T-helper 17 cell (primary cell): Measurements from ENCODE around the gene GVQW3. TPM values are rescaled to one million over a fixed set of nuclear protein-coding genes. Genes with fewer than 3 reads are reported as not detected.

Experiments
- ATAC-seq: fragments of 150-1000 bp; cut with Tn5 transposase; 2 replicates; pipeline ENCODE4 v1.10.0; 2021; ENCODE audit warnings: mild to moderate bottlenecking, moderate library complexity
- DNase-seq, 3 donors: peaks; one replicate each; pipeline versions ENCODE4 v3.0.0 to v3.0.0-alpha.2; 2020 to 2021
- H3K9me3 ChIP-seq: one replicate; pipeline ENCODE4 v1.7.0; 2013; ENCODE audit warnings: low read length, mild to moderate bottlenecking; ENCODE audit not compliant: control insufficient read depth, poor library complexity, severe bottlenecking
- H3K27ac Mint-ChIP-seq: one replicate; pipeline ENCODE4 v1.8.0; 2022; ENCODE audit warnings: mild to moderate bottlenecking, moderate library complexity, mixed read lengths
- H3K27me3 Mint-ChIP-seq: one replicate; pipeline ENCODE4 v1.8.0; 2022; ENCODE audit warnings: mixed read lengths
- H3K36me3 Mint-ChIP-seq: one replicate; pipeline ENCODE4 v1.8.0; 2022; ENCODE audit warnings: low read depth, mixed read lengths
- H3K4me1 Mint-ChIP-seq: one replicate; pipeline ENCODE4 v1.8.0; 2022; ENCODE audit warnings: mild to moderate bottlenecking, mixed read lengths
- H3K4me3 Mint-ChIP-seq: one replicate; pipeline ENCODE4 v1.8.0; 2022; ENCODE audit warnings: mild to moderate bottlenecking, moderate library complexity, mixed read lengths
- total RNA-seq, 4 donors: library from RNA in 2 of 4; stranded (reverse) in 2 of 4; gene quantifications; one replicate each; pipeline ENCODE4 v1.2.3 and lab custom pipeline; 2022 to 2026

GVQW3 gene
- total RNA-seq (1 to 10 TPM; 1.7 to 2.5 TPM), total RNA-seq (lab: John Stamatoyannopoulos, UW) (9.0 to 11.0 reads per million in 2 donors)

DNA sequence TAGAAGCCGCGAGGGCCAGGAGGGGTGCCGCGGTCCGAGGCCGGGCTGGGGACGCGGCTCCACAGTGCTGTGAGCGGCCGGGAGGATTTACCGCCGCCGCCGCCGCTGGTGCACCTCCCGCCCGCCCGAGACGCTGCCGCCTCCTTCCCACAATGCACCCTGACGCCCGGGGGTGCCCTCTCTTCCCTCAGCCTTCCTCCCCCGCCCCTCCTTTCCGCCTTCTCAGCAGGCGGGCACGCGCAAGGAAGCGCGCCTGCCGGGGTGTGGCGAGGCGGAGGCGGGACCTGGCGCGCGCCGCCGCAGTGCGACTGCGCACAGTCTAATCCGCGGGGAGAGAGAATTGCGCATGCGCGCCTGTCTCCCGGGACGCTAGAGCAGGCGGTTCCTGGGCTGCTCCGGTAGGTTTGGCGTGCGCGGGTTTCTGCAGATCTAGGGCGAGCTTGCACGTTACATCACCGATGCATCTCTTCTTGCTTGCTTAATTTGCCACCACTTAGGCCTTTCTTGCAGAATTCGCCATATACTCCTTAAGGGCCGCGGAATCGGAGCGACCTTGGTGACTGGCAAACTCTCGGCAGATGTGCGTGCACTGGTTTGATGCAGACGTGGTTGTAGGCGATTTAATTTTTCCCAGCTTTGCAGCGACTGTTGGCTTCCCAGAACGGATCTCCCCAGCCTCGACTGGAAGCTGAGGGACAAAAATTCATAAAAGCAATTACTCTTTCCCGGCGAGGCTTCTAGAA is at the start of gene GVQW3, which contains the start of gene THAP12:
Gene GVQW3 (plus strand): TSS at position 347 of the 743 bp plus-strand sequence. CDS start 506 bp downstream, outside the sequence.
Gene THAP12 (minus strand): TSS at position 156 of the 743 bp plus-strand sequence. CDS start 296 bp downstream, outside the sequence.
- peaks cover 51% of the 10 kb centered on the region for H3K4me1 Mint-ChIP-seq
- peak within 1 kb of the TSS; percentile 94 for H3K27ac Mint-ChIP-seq
- ATAC-seq (peak; percentile 90), DNase-seq (peak; percentile 96 to 98 (median 97))
- no peaks in the 10 kb centered on the region for H3K9me3 ChIP-seq
- H3K36me3 Mint-ChIP-seq: peaks cover 6% of the 10 kb centered on the region
- H3K4me3 Mint-ChIP-seq: peak within 1 kb of the TSS; percentile 98
- no peaks in the 10 kb centered on the region for H3K27me3 Mint-ChIP-seq

DNA sequence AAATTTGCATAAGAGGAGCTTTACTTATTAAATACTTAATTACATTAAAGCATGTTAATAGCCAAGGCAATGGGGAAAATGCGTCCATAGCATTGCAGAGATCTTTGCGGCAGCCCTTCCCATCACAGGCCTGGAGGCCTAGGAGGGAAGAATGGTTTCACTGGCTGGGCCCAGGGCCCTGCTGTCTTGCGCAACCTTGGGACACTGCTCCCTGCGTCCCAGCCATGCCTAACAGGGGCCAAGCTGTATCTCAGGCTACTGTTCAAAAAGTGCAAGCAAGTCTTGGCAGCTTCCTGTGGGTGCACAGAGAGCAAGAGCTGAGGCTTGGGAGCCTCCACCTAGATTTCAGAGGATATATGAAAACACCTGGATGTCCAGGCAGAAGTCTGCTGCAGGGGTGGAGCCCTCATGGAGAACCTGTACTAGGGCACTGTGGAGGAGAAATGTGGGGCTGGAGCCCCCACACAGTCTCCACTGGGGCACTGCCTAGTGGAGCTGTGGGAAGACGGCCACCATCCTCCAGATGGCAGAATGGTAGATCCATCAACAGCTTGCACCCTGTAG is 46.2 kb upstream of the GVQW3 start:
- peaks cover 27% of the 10 kb centered on the region for H3K4me1 Mint-ChIP-seq
- DNase-seq (no peak), ATAC-seq (no peak)
- peaks cover 6% of the 10 kb centered on the region for H3K9me3 ChIP-seq
- H3K4me3 Mint-ChIP-seq: peak overlapping the region; percentile 19
- no peaks in the 10 kb centered on the region for H3K36me3 Mint-ChIP-seq
- H3K27me3 Mint-ChIP-seq: no peaks in the 10 kb centered on the region
- no peak overlapping the region for H3K27ac Mint-ChIP-seq

DNA sequence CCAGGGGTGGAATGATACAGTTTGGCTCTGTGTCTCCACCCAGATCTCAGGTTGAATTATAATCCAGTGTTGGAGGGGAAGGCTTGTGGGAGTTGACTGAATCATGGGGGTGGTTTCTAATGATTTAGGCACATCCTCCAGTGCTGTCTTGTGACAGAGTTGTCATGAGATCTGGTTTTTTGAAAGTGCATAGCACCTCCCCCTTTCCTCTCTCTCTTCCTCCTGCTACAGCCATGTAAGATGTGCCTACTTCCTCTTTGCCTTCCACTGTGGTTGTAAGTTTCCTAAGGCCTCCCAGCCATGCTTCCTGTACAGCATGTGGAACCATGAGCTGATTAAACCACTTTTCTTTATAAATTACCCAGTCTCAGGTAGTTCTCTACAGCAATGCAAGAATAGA is 45.3 kb upstream of the GVQW3 start:
- Mint-ChIP-seq H3K27me3 (no peaks in the 10 kb centered on the region), H3K27ac (no peak overlapping the region), H3K4me1 (peaks cover 36% of the 10 kb centered on the region), H3K4me3 (no peak overlapping the region), H3K36me3 (no peaks in the 10 kb centered on the region)
- peaks cover 6% of the 10 kb centered on the region for H3K9me3 ChIP-seq
- DNase-seq: no peak
- ATAC-seq: peak; percentile 30

DNA sequence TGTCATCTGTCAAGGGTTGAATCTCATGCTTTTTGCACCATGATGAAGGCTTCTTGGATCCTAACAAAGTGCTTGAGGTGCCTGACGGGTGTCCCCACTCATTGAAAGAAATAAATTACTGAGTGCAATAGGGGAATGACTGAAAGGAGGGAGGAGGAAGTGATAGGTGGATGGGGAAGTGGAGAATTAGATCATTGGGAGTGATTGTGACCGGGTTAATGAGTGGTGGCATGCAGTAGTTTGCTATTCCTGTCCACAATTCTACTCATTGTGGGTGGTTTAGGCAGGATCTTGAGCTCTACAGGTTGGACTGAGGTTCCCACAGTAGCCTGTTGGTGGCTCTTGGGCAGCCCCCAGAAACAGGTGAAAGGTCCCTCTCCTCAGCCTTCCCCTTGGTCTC is 44.5 kb upstream of the GVQW3 start:
- Mint-ChIP-seq H3K27me3 (no peaks in the 10 kb centered on the region), H3K4me3 (no peak overlapping the region), H3K27ac (no peak overlapping the region), H3K36me3 (no peaks in the 10 kb centered on the region), H3K4me1 (peaks cover 42% of the 10 kb centered on the region)
- peaks cover 6% of the 10 kb centered on the region for H3K9me3 ChIP-seq
- DNase-seq: no peak
- no peak for ATAC-seq

DNA sequence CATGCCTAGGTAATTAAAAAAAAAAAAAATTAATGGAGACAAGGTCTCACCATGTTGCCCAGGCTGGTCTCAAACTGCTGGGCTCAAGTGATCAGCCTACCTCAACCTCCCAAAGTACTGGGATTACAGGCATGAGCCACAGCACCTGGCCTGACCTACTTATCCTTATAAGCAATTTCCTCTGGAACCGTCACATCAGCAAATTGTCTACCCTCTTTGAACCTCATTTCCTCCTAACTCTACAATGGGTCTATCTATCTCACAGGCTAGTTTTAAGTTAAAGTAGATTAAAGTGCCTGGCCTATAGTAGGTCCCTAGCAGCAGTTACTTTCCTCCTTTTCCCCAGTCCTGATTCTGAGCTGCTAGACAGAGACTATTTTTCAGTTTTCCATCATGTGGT is 43.7 kb upstream of the GVQW3 start:
- H3K4me1 Mint-ChIP-seq: peaks cover 45% of the 10 kb centered on the region
- H3K27ac Mint-ChIP-seq: no peak overlapping the region
- no peaks in the 10 kb centered on the region for H3K36me3 Mint-ChIP-seq
- peak; percentile 58 for ATAC-seq
- DNase-seq: no peak
- peaks cover 6% of the 10 kb centered on the region for H3K9me3 ChIP-seq
- peak overlapping the region; percentile 34 for H3K4me3 Mint-ChIP-seq
- no peaks in the 10 kb centered on the region for H3K27me3 Mint-ChIP-seq

- Mint-ChIP-seq H3K36me3 (no peaks in the 10 kb centered on the region), H3K27ac (no peak overlapping the region), H3K27me3 (no peaks in the 10 kb centered on the region), H3K4me1 (peaks cover 45% of the 10 kb centered on the region), H3K4me3 (peak overlapping the region; percentile 34)
- DNase-seq (no peak), ATAC-seq (no peak)
- H3K9me3 ChIP-seq: peaks cover 6% of the 10 kb centered on the region
Measured at GRCh38 chr11:76337923-76338322, 43.2 kb upstream of the GVQW3 start.

GRCh38 chr11:76339221-76339620 is 41.9 kb upstream of the GVQW3 start:
- H3K27ac Mint-ChIP-seq: peak overlapping the region; percentile 85
- H3K4me3 Mint-ChIP-seq: peak overlapping the region; percentile 63
- H3K9me3 ChIP-seq: peaks cover 6% of the 10 kb centered on the region
- DNase-seq (no peak), ATAC-seq (peak; percentile 78)
- H3K4me1 Mint-ChIP-seq: peaks cover 45% of the 10 kb centered on the region
- H3K36me3 Mint-ChIP-seq: no peaks in the 10 kb centered on the region
- no peaks in the 10 kb centered on the region for H3K27me3 Mint-ChIP-seq

DNA sequence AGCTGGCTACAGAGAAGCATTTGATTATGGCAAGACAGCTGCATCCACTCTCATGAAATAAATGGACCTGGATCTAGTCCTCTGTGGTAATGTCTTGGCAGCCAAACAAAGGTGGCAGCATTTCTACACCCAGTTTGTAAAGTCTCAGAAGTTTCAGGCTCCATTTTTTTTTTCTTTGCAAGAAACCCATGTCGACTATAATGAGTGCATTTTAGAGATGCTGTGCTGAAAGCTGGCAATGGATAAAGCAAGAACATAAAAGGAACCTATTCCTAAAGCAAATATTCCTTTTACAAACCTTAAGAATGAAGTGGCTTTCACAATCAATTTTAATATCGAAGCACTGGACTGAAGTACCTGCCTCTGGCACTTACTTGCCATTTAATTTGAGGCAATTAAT is 33.7 kb upstream of the GVQW3 start:
- H3K9me3 ChIP-seq: no peaks in the 10 kb centered on the region
- Mint-ChIP-seq H3K36me3 (no peaks in the 10 kb centered on the region), H3K4me1 (peaks cover 3% of the 10 kb centered on the region), H3K27ac (no peak overlapping the region), H3K27me3 (no peaks in the 10 kb centered on the region), H3K4me3 (no peak overlapping the region)
- DNase-seq (no peak), ATAC-seq (no peak)

DNA sequence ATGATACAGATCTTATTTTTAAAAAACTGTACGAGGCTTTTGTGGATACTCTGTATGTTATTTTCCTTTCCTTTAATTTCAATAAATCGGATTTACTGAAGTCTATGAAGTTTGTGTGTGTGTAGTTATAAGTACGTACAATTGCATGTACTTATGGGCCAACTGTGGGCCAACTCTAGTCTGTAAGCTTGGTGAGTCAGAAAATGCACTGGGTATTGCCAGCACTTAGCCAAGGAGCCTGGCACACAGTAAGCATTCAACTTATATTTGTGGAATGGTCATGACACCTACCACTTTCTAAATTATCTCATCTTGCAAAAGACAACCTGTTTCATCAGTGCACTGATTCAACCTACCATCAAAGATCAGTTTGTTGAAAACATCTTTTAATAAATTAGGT is 32.8 kb upstream of the GVQW3 start:
- H3K9me3 ChIP-seq: no peaks in the 10 kb centered on the region
- no peaks in the 10 kb centered on the region for H3K27me3 Mint-ChIP-seq
- H3K36me3 Mint-ChIP-seq: no peaks in the 10 kb centered on the region
- H3K4me3 Mint-ChIP-seq: no peak overlapping the region
- H3K27ac Mint-ChIP-seq: no peak overlapping the region
- ATAC-seq: no peak
- DNase-seq: no peak
- H3K4me1 Mint-ChIP-seq: peaks cover 3% of the 10 kb centered on the region

DNA sequence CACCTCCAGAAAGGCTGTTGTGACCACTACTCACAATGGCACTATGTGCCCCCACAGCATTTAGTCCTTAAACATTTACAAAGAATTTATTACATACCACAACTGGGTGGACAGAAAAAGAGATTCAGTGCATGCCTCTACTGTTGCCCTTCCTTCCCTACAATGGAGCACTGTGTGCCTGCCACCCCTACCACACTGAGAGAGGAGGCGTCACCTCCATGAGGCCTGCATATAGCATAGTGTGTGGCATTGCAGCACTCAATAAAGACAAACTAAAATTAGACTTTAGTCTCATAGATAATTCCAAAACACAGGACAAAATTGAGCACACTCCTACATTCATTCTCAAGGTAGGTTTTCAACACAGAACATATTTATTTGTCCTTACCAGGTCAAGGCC is 26.0 kb upstream of the GVQW3 start:
- Mint-ChIP-seq H3K4me3 (no peak overlapping the region), H3K27me3 (no peaks in the 10 kb centered on the region), H3K4me1 (no peaks in the 10 kb centered on the region), H3K36me3 (peaks cover 4% of the 10 kb centered on the region), H3K27ac (no peak overlapping the region)
- no peaks in the 10 kb centered on the region for H3K9me3 ChIP-seq
- no peak for DNase-seq
- no peak for ATAC-seq

DNA sequence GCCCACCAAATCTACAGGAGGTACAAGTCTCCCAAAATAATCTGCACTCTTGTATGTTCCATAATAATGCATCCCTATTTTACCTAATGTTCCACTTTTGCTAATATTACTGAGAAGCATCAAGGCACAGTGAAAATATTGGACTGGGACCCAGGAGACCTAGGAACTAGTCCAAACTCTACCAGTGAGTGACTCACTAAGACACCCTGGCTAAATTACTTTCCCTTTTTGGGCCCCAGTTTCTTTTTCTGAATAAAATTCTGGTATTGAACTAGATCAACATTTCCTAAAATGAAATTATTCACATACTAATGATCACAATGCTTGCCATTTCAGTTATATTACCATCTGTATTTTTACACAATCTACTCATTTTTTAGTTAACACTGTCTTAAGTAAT is 19.7 kb upstream of the GVQW3 start:
- no peak for DNase-seq
- Mint-ChIP-seq H3K27ac (no peak overlapping the region), H3K4me3 (no peak overlapping the region), H3K4me1 (peaks cover 11% of the 10 kb centered on the region), H3K27me3 (no peaks in the 10 kb centered on the region), H3K36me3 (no peaks in the 10 kb centered on the region)
- ATAC-seq: no peak
- H3K9me3 ChIP-seq: no peaks in the 10 kb centered on the region

- ATAC-seq: no peak
- no peaks in the 10 kb centered on the region for H3K36me3 Mint-ChIP-seq
- no peaks in the 10 kb centered on the region for H3K9me3 ChIP-seq
- H3K27ac Mint-ChIP-seq: no peak overlapping the region
- H3K4me3 Mint-ChIP-seq: no peak overlapping the region
- no peak for DNase-seq
- peaks cover 11% of the 10 kb centered on the region for H3K4me1 Mint-ChIP-seq
- H3K27me3 Mint-ChIP-seq: no peaks in the 10 kb centered on the region
Measured at GRCh38 chr11:76361776-76362175, 19.3 kb upstream of the GVQW3 start.

GRCh38 chr11:76362716-76363115 is 18.4 kb upstream of the GVQW3 start:
- Mint-ChIP-seq H3K4me1 (peaks cover 13% of the 10 kb centered on the region), H3K4me3 (no peak overlapping the region), H3K27me3 (no peaks in the 10 kb centered on the region), H3K36me3 (no peaks in the 10 kb centered on the region), H3K27ac (no peak overlapping the region)
- H3K9me3 ChIP-seq: no peaks in the 10 kb centered on the region
- no peak for DNase-seq
- no peak for ATAC-seq
